Mucosa of stomach (tissue), 1 donor: Measurements from ENCODE around the gene PDE3A.

Experiments used
- H3K27me3 ChIP-seq: one replicate; pipeline ENCODE4 v1.7.0; 2013; ENCODE audit warnings: mild to moderate bottlenecking, low read length; ENCODE audit not compliant: control insufficient read depth, insufficient read depth
- H3K36me3 ChIP-seq: one replicate; pipeline ENCODE4 v1.7.0; 2013; ENCODE audit warnings: low read length; ENCODE audit not compliant: control insufficient read depth, insufficient read depth
- H3K4me1 ChIP-seq: one replicate; pipeline ENCODE4 v1.7.0; 2013; ENCODE audit warnings: mild to moderate bottlenecking, low read length; ENCODE audit not compliant: control insufficient read depth, insufficient read depth
- H3K4me3 ChIP-seq: one replicate; pipeline ENCODE4 v1.7.0; 2013; ENCODE audit warnings: low read length
- H3K9ac ChIP-seq: one replicate; pipeline ENCODE4 v1.7.0; 2013; ENCODE audit warnings: mild to moderate bottlenecking, low read length, moderate library complexity
- H3K9me3 ChIP-seq: one replicate; pipeline ENCODE4 v1.7.0; 2013; ENCODE audit warnings: mild to moderate bottlenecking, low read length, moderate library complexity; ENCODE audit not compliant: control insufficient read depth
- donor health status: Pancreatic carcinoma.

Gene PDE3A

GRCh38 chr12:20508359-20508758 lies 140.0 kb downstream of the PDE3A start:
- no peaks in the 10 kb centered on the region for H3K4me1 ChIP-seq
- H3K4me3 ChIP-seq: no peak overlapping the region
- H3K9me3 ChIP-seq: no peaks in the 10 kb centered on the region
- no peak overlapping the region for H3K9ac ChIP-seq
- H3K27me3 ChIP-seq: no peaks in the 10 kb centered on the region
- no peaks in the 10 kb centered on the region for H3K36me3 ChIP-seq

- Histone ChIP-seq H3K4me1 (no peaks in the 10 kb centered on the region), H3K27me3 (no peaks in the 10 kb centered on the region), H3K9me3 (no peaks in the 10 kb centered on the region), H3K9ac (no peak overlapping the region), H3K36me3 (no peaks in the 10 kb centered on the region), H3K4me3 (no peak overlapping the region)
Observed at GRCh38 chr12:20508962-20509361, 140.6 kb downstream of the PDE3A start.

- no peak overlapping the region for H3K4me3 ChIP-seq
- H3K27me3 ChIP-seq: no peaks in the 10 kb centered on the region
- no peak overlapping the region for H3K9ac ChIP-seq
- H3K4me1 ChIP-seq: no peaks in the 10 kb centered on the region
- H3K36me3 ChIP-seq: no peaks in the 10 kb centered on the region
- no peaks in the 10 kb centered on the region for H3K9me3 ChIP-seq
Observed at GRCh38 chr12:20510811-20511210, 142.5 kb downstream of the PDE3A start.

GRCh38 chr12:20513189-20513588 lies 144.9 kb downstream of the PDE3A start:
- H3K4me3 ChIP-seq: no peak overlapping the region
- no peaks in the 10 kb centered on the region for H3K27me3 ChIP-seq
- H3K9me3 ChIP-seq: no peaks in the 10 kb centered on the region
- no peaks in the 10 kb centered on the region for H3K4me1 ChIP-seq
- H3K36me3 ChIP-seq: no peaks in the 10 kb centered on the region
- H3K9ac ChIP-seq: no peak overlapping the region

- H3K9ac ChIP-seq: no peak overlapping the region
- H3K4me1 ChIP-seq: no peaks in the 10 kb centered on the region
- no peaks in the 10 kb centered on the region for H3K9me3 ChIP-seq
Observed at GRCh38 chr12:20514598-20514997, 146.3 kb downstream of the PDE3A start.

GRCh38 chr12:20520532-20520931 lies 152.2 kb downstream of the PDE3A start:
- H3K4me3 ChIP-seq: no peak overlapping the region
- no peaks in the 10 kb centered on the region for H3K36me3 ChIP-seq
- H3K9me3 ChIP-seq: no peaks in the 10 kb centered on the region
- no peak overlapping the region for H3K9ac ChIP-seq
- no peaks in the 10 kb centered on the region for H3K27me3 ChIP-seq
- no peaks in the 10 kb centered on the region for H3K4me1 ChIP-seq

More at GRCh38 chr12:20514598-20514997, 146.3 kb downstream of the PDE3A start:
- Histone ChIP-seq H3K27me3 (no peaks in the 10 kb centered on the region), H3K4me3 (no peak overlapping the region), H3K36me3 (no peaks in the 10 kb centered on the region)

- Histone ChIP-seq H3K9me3 (no peaks in the 10 kb centered on the region), H3K27me3 (no peaks in the 10 kb centered on the region), H3K4me1 (no peaks in the 10 kb centered on the region), H3K36me3 (no peaks in the 10 kb centered on the region), H3K9ac (no peak overlapping the region), H3K4me3 (no peak overlapping the region)
Observed at GRCh38 chr12:20523658-20524057, 155.3 kb downstream of the PDE3A start.

GRCh38 chr12:20524113-20524512 lies 155.8 kb downstream of the PDE3A start:
- Histone ChIP-seq H3K27me3 (no peaks in the 10 kb centered on the region), H3K9me3 (no peaks in the 10 kb centered on the region), H3K36me3 (no peaks in the 10 kb centered on the region), H3K9ac (no peak overlapping the region), H3K4me1 (no peaks in the 10 kb centered on the region), H3K4me3 (no peak overlapping the region)

- Histone ChIP-seq H3K36me3 (no peaks in the 10 kb centered on the region), H3K9me3 (no peaks in the 10 kb centered on the region), H3K9ac (no peak overlapping the region), H3K4me1 (no peaks in the 10 kb centered on the region), H3K27me3 (no peaks in the 10 kb centered on the region), H3K4me3 (no peak overlapping the region)
Observed at GRCh38 chr12:20525064-20525610, 156.8 kb downstream of the PDE3A start.

GRCh38 chr12:20527417-20528163 lies 159.3 kb downstream of the PDE3A start:
- H3K36me3 ChIP-seq: no peaks in the 10 kb centered on the region
- no peak overlapping the region for H3K9ac ChIP-seq
- no peak overlapping the region for H3K4me3 ChIP-seq
- no peaks in the 10 kb centered on the region for H3K9me3 ChIP-seq
- no peaks in the 10 kb centered on the region for H3K4me1 ChIP-seq
- no peaks in the 10 kb centered on the region for H3K27me3 ChIP-seq

GRCh38 chr12:20528208-20528607 lies 159.9 kb downstream of the PDE3A start:
- H3K4me3 ChIP-seq: no peak overlapping the region
- no peak overlapping the region for H3K9ac ChIP-seq
- no peaks in the 10 kb centered on the region for H3K36me3 ChIP-seq
- no peaks in the 10 kb centered on the region for H3K9me3 ChIP-seq
- no peaks in the 10 kb centered on the region for H3K4me1 ChIP-seq
- H3K27me3 ChIP-seq: no peaks in the 10 kb centered on the region

GRCh38 chr12:20546267-20546666 lies 177.9 kb downstream of the PDE3A start:
- Histone ChIP-seq H3K4me1 (no peaks in the 10 kb centered on the region), H3K27me3 (no peaks in the 10 kb centered on the region), H3K9me3 (no peaks in the 10 kb centered on the region), H3K36me3 (no peaks in the 10 kb centered on the region), H3K9ac (no peak overlapping the region), H3K4me3 (no peak overlapping the region)
